ENCODE results near the gene MMP7. TPM values are rescaled to one million over a fixed set of nuclear protein-coding genes. Genes with fewer than 3 reads are reported as not detected.

MMP7 gene
- not detected for total RNA-seq

DNA sequence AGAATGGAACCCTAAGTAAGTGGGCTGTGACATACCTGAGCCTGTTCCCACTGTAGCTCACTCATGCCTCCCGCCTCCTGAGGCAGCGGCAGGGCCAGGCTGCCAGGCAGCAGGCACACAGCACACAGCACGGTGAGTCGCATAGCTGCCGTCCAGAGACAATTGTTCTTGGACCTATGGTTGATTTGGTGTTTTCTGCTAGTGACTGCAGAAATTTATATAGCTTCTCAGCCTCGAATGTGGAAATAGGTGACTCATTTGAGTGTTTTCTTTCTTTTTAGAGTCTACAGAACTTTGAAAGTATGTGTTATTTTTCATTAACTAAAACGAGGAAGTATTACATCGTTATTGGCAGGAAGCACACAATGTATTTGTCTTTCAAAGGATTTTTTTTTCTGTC is at the start of gene MMP7:
Gene MMP7 (minus strand): TSS at position 190 of the 400 bp plus-strand sequence. CDS start 47 bp downstream, at position 143.
- intact Hi-C loops (cut with DNase I), result no loop called here
- Histone ChIP-seq H3K36me3 (no peaks in the 10 kb centered on the region), H3K27ac (no peak within 1 kb of the TSS), H3K4me1 (no peaks in the 10 kb centered on the region), H3K9me3 (no peaks in the 10 kb centered on the region), H3K4me3 (no peak within 1 kb of the TSS), H3K27me3 (no peaks in the 10 kb centered on the region)
- TF ChIP-seq, protein P1, sequence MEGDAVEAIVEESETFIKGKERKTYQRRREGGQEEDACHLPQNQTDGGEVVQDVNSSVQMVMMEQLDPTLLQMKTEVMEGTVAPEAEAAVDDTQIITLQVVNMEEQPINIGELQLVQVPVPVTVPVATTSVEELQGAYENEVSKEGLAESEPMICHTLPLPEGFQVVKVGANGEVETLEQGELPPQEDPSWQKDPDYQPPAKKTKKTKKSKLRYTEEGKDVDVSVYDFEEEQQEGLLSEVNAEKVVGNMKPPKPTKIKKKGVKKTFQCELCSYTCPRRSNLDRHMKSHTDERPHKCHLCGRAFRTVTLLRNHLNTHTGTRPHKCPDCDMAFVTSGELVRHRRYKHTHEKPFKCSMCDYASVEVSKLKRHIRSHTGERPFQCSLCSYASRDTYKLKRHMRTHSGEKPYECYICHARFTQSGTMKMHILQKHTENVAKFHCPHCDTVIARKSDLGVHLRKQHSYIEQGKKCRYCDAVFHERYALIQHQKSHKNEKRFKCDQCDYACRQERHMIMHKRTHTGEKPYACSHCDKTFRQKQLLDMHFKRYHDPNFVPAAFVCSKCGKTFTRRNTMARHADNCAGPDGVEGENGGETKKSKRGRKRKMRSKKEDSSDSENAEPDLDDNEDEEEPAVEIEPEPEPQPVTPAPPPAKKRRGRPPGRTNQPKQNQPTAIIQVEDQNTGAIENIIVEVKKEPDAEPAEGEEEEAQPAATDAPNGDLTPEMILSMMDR (IDR thresholded peaks at IDR 0.05), result no peak
- DNase-seq (ENCODE audit: low spot score in 2 of 2), result no peak

GRCh38 chr11:102577723-102578122 is 47.2 kb upstream of the MMP7 start:
- Histone ChIP-seq H3K4me3 (no peak overlapping the region), H3K27me3 (no peaks in the 10 kb centered on the region), H3K9me3 (no peaks in the 10 kb centered on the region), H3K4me1 (no peaks in the 10 kb centered on the region), H3K27ac (no peak overlapping the region), H3K36me3 (no peaks in the 10 kb centered on the region)
- intact Hi-C loops (cut with DNase I), result no loop called here
- DNase-seq (ENCODE audit: low spot score in 2 of 2), result no peak
- TF ChIP-seq, protein P1 (IDR thresholded peaks at IDR 0.05), result no peak

DNA sequence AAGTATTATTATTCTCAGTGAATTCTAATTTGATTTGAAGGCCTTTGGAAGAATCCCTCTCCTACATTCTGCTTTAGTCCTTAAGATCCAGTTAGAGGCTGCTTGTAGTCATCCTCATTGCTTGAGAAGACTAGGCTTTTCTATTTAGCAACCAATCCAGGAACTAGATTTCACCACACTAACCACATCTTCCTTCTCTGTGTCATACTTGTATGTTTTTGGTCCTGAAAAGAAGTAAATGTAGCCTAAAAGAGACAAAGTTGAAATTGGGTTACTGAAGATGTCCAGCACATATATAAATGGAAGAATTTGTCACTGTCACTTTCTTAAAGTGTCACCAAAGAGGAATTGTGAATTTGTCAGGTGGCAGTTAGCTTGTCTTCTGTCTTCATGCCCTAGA is 46.6 kb upstream of the MMP7 start:
- Histone ChIP-seq H3K27ac (no peak overlapping the region), H3K36me3 (no peaks in the 10 kb centered on the region), H3K27me3 (no peaks in the 10 kb centered on the region), H3K4me3 (no peak overlapping the region), H3K9me3 (no peaks in the 10 kb centered on the region), H3K4me1 (no peaks in the 10 kb centered on the region)
- DNase-seq (ENCODE audit: low spot score in 2 of 2), result no peak
- TF ChIP-seq, protein P1 (IDR thresholded peaks at IDR 0.05), result no peak
- intact Hi-C loops (cut with DNase I), result no loop called here

- TF ChIP-seq, protein P1 (IDR thresholded peaks at IDR 0.05), result no peak
- DNase-seq (ENCODE audit: low spot score in 2 of 2), result no peak
- no peak overlapping the region for H3K27ac ChIP-seq
- no peaks in the 10 kb centered on the region for H3K4me1 ChIP-seq
- H3K4me3 ChIP-seq, result no peak overlapping the region
- intact Hi-C loops (cut with DNase I), result no loop called here
- no peaks in the 10 kb centered on the region for H3K36me3 ChIP-seq
- no peaks in the 10 kb centered on the region for H3K9me3 ChIP-seq
- H3K27me3 ChIP-seq, result no peaks in the 10 kb centered on the region
Observed at GRCh38 chr11:102576350-102576749, 45.8 kb upstream of the MMP7 start.

- no peak overlapping the region for H3K27ac ChIP-seq
- intact Hi-C loops (cut with DNase I), result no loop called here
- TF ChIP-seq, protein P1 (IDR thresholded peaks at IDR 0.05), result no peak
- H3K4me1 ChIP-seq, result no peaks in the 10 kb centered on the region
- no peak for DNase-seq (ENCODE audit: low spot score in 2 of 2)
- no peak overlapping the region for H3K4me3 ChIP-seq
- no peaks in the 10 kb centered on the region for H3K27me3 ChIP-seq
- no peaks in the 10 kb centered on the region for H3K36me3 ChIP-seq
- H3K9me3 ChIP-seq, result no peaks in the 10 kb centered on the region
Observed at GRCh38 chr11:102575012-102575411, 44.5 kb upstream of the MMP7 start.

DNA sequence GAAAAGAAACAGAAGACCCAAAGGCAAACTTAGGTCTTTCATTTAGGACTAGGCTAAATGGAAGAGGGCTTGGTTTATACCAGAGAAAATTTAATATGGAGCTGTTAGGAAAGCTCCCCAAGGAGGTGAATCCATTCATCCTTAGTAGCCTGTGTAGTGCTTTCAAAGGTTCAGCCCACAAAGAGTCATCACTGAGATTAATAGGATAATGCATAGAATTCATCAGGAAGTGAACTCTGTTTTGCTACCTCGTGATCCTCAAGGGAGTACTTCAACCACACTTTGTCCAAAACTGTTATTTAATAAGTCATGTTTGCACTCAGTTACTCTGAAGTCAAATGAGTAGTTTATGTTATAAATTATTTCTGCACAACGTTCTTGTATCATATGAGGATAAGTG is 43.3 kb upstream of the MMP7 start:
- TF ChIP-seq, protein P1 (IDR thresholded peaks at IDR 0.05), result no peak
- no peak for DNase-seq (ENCODE audit: low spot score in 2 of 2)
- Histone ChIP-seq H3K9me3 (no peaks in the 10 kb centered on the region), H3K27me3 (no peaks in the 10 kb centered on the region), H3K4me1 (no peaks in the 10 kb centered on the region), H3K36me3 (no peaks in the 10 kb centered on the region), H3K27ac (no peak overlapping the region), H3K4me3 (no peak overlapping the region)
- intact Hi-C loops (cut with DNase I), result no loop called here
